K562 (cell line): ENCODE data around the gene ACADM. TPM values are rescaled to one million over a fixed set of nuclear protein-coding genes. Genes with fewer than 3 reads are reported as not detected.

ENCODE experiments used
- CHD7 ChIP-seq: fragments of 200-600 bp; sonication (generic); IDR thresholded peaks from one replicate; pipeline ENCODE4 v1.6.1; 2012; ENCODE audit warnings: mild to moderate bottlenecking, low read depth, low read length, inconsistent platforms
- EP400 ChIP-seq: fragments of 450-650 bp; IDR thresholded peaks from 2 replicates; pipeline ENCODE4 v1.6.1; 2017; ENCODE audit warnings: antibody characterized with exemption, mild to moderate bottlenecking, moderate library complexity
- ETS2 ChIP-seq: IDR thresholded peaks from 2 replicates; pipeline ENCODE4 v1.6.1; 2016; ENCODE audit warnings: borderline replicate concordance, missing genetic modification characterization, mild to moderate bottlenecking, moderate library complexity, missing compliant biosample characterization; ENCODE audit not compliant: poor library complexity, severe bottlenecking
- KLF10 ChIP-seq: fragments of 250-450 bp; sonication (Bioruptor Pico); IDR thresholded peaks from 2 replicates; pipeline ENCODE4 v1.6.1; 2021; ENCODE audit warnings: matching md5 sums
- NFATC3 ChIP-seq: fragments of 450-650 bp; IDR thresholded peaks from 2 replicates; pipeline ENCODE4 v1.6.1; 2017; ENCODE audit warnings: mild to moderate bottlenecking
- PKNOX1 ChIP-seq: fragments of 450-650 bp; IDR thresholded peaks from 2 replicates; pipeline ENCODE4 v1.6.1; 2016
- RBM17 ChIP-seq: fragments of 200-400 bp; formaldehyde crosslinking; IDR thresholded peaks from 2 replicates; pipeline ENCODE4 v1.6.1; 2017; ENCODE audit warnings: low read depth, mild to moderate bottlenecking, low read length, borderline replicate concordance
- SPI1 ChIP-seq: IDR thresholded peaks from 2 replicates; pipeline ENCODE4 v1.6.1; 2011; ENCODE audit warnings: low read depth, low read length, control low read depth, borderline replicate concordance
- ZNF384 ChIP-seq: IDR thresholded peaks from 2 replicates; pipeline ENCODE4 v1.6.1; 2012; ENCODE audit warnings: low read depth, low read length, improper control_type of control experiment
- ZNF668 ChIP-seq: fragments of 250-450 bp; sonication (Bioruptor Pico); IDR thresholded peaks from 2 replicates; pipeline ENCODE4 v1.8.0; 2022; ENCODE audit warnings: mild to moderate bottlenecking, inconsistent platforms
- ZNF695 ChIP-seq: fragments of 450-650 bp; formaldehyde crosslinking; IDR thresholded peaks from 2 replicates; pipeline ENCODE4 v1.4.0; 2020; ENCODE audit warnings: mild to moderate bottlenecking, moderate library complexity
- polyA plus RNA-seq, 8 experiments: library from polyadenylated mRNA; depleted of rRNA in 4 of 8; stranded (reverse) in 5 of 8; unstranded in 3 of 8; fragments of >200 nt; fragmentation: Nextera tagmentation in 2 of 8; fragmentation: Illumina TruSeq in 1 of 8; extraction: Ambion mirVana in 2 of 8; extraction: Trizol in 1 of 8; gene quantifications; 2 replicates each; pipeline versions ENCODE4 v1.2.1 to v1.2.3, GENCODE V29; 2011 to 2014; ENCODE audit warnings: inconsistent platforms in 1 of 8, missing spikeins in 1 of 8
- total RNA-seq, 7 experiments: library from RNA; depleted of rRNA in 6 of 7; stranded (reverse); fragments of >200 nt in 6 of 7; fragmentation: Illumina TruSeq in 2 of 7; extraction: Trizol in 2 of 7; gene quantifications; 2 replicates each; pipeline versions ENCODE4 v1.2.1 to v1.2.3, GENCODE V29; 2011 to 2021; ENCODE audit warnings: low replicate concordance in 1 of 7

Gene ACADM
- total and polyA plus RNA-seq, 9 of the 15 experiments (the other 6 are each of a cell fraction or from before 2014, with no cell fraction given) = 82.5 to 156 (median 123) TPM

GRCh38 chr1:75785983-75786853 is 61.7 kb downstream of the ACADM start, which contains the start of gene RABGGTB (continued):
- TF ChIP-seq CHD7 = no peak
- TF ChIP-seq SPI1 = peak; percentile 37; the same call in 1 of the 2 replicates
- TF ChIP-seq ZNF384 = no peak
- no peak for TF ChIP-seq ZNF668 (CRISPR knock-in tag)
- TF ChIP-seq ZNF695 (CRISPR knock-in tag) = no peak
- TF ChIP-seq EP400 = peak; percentile 98
- no peak for TF ChIP-seq ETS2 (tag)
- TF ChIP-seq PKNOX1 = no peak
- no peak for TF ChIP-seq NFATC3
- no peak for TF ChIP-seq RBM17
- no peak for TF ChIP-seq KLF10
